K562 (cell line): ENCODE data around the gene CTSD.

Experiments used
- HDAC6 ChIP-seq: IDR thresholded peaks from 2 replicates; pipeline ENCODE4 v1.6.1; 2012; ENCODE audit warnings: low read depth, mild to moderate bottlenecking, control low read depth, inconsistent platforms, low read length, moderate library complexity
- IRF9 ChIP-seq: fragments of 450-650 bp; IDR thresholded peaks from 2 replicates; pipeline ENCODE4 v1.6.1; 2016; ENCODE audit warnings: missing biosample characterization, missing genetic modification characterization
- MAX ChIP-seq: sonication (generic); formaldehyde crosslinking; IDR thresholded peaks from 2 replicates; pipeline ENCODE4 v1.9.0; 2022; ENCODE audit warnings: mild to moderate bottlenecking, missing genetic modification reagents
- NR1H2 ChIP-seq: sonication (generic); formaldehyde crosslinking; IDR thresholded peaks from 2 replicates; pipeline ENCODE4 v1.4.0; 2020; ENCODE audit warnings: mild to moderate bottlenecking, missing genetic modification reagents
- SAFB2 ChIP-seq: fragments of 200-400 bp; formaldehyde crosslinking; IDR thresholded peaks from 2 replicates; pipeline ENCODE4 v1.6.1; 2018; ENCODE audit warnings: borderline replicate concordance, low read length, low read depth, moderate library complexity; ENCODE audit not compliant: severe bottlenecking
- SPI1 ChIP-seq: IDR thresholded peaks from 2 replicates; pipeline ENCODE4 v1.6.1; 2011; ENCODE audit warnings: low read depth, low read length, control low read depth, borderline replicate concordance
- SRF ChIP-seq, 2 experiments: fragments of 250-450, 450-650 bp in 1 of 2; sonication (Bioruptor Pico) in 1 of 2; sonication (generic) in 1 of 2; formaldehyde crosslinking; IDR thresholded peaks; 2 replicates each; pipeline versions ENCODE4 v1.5.0 to v1.5.1; 2020 to 2022; ENCODE audit warnings: mild to moderate bottlenecking in 1 of 2, missing genetic modification reagents in 1 of 2
- U2AF2 ChIP-seq: fragments of 200-400 bp; formaldehyde crosslinking; optimal IDR thresholded peaks from 2 replicates; pipeline ENCODE3; 2017; ENCODE audit warnings: low read depth, mild to moderate bottlenecking, low read length
- ZNF354B ChIP-seq: fragments of 250-450 bp; sonication (Bioruptor Pico); IDR thresholded peaks from 2 replicates; pipeline ENCODE4 v1.4.0; 2020
- TF ChIP-seq, protein P1 (sequence below), 3 experiments: IDR thresholded peaks in 2 of 3; conservative IDR thresholded peaks in 1 of 3; 2 replicates each; pipeline ENCODE4 v1.5.1; 2011 to 2012; ENCODE audit warnings: low read length in 3 of 3, mild to moderate bottlenecking in 3 of 3, control low read depth in 2 of 3, improper control_type of control experiment in 1 of 3, inconsistent platforms in 1 of 3, low read depth in 1 of 3, mixed read lengths in 1 of 3, moderate library complexity in 1 of 3; ENCODE audit not compliant: insufficient read depth in 2 of 3
- TF ChIP-seq, protein P2 (sequence below): conservative IDR thresholded peaks from 2 replicates; pipeline ENCODE4 v1.6.1; 2011; ENCODE audit warnings: low read depth, mild to moderate bottlenecking, low read length; ENCODE audit not compliant: control insufficient read depth
- TF ChIP-seq, protein P3 (sequence below), 2 experiments: IDR thresholded peaks in 1 of 2; conservative IDR thresholded peaks in 1 of 2; 2 replicates each; pipeline ENCODE4 v1.6.1; 2016; ENCODE audit warnings: low read depth in 2 of 2, mild to moderate bottlenecking in 1 of 2, missing compliant biosample characterization in 1 of 2, missing genetic modification characterization in 1 of 2, moderate library complexity in 1 of 2

DNA sequence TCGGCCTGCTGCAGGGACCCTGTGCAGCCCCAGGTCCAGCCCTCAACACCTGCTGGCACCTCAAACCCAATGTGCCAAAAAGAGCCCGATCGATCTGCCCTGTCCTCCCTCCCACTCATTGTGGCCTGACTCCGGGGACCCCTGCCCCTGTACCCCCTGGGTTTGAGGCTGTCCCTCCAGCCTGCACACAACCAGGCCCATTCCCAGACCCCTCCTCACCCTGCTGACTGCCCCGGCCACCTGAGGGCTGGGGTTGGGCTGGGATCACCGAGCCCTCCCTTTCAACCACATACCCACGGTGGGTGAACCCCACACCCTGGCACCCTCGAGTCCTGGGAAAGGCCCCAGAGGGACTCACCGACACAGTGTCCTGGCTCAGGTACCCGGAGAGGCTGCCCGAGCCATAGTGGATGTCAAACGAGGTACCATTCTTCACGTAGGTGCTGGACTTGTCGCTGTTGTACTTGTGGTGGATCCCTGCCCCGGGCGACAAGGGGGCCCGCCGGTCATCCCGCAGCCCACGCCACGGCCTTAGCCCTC, 5.0 kb downstream of the CTSD start:
- TF ChIP-seq, protein P1, sequence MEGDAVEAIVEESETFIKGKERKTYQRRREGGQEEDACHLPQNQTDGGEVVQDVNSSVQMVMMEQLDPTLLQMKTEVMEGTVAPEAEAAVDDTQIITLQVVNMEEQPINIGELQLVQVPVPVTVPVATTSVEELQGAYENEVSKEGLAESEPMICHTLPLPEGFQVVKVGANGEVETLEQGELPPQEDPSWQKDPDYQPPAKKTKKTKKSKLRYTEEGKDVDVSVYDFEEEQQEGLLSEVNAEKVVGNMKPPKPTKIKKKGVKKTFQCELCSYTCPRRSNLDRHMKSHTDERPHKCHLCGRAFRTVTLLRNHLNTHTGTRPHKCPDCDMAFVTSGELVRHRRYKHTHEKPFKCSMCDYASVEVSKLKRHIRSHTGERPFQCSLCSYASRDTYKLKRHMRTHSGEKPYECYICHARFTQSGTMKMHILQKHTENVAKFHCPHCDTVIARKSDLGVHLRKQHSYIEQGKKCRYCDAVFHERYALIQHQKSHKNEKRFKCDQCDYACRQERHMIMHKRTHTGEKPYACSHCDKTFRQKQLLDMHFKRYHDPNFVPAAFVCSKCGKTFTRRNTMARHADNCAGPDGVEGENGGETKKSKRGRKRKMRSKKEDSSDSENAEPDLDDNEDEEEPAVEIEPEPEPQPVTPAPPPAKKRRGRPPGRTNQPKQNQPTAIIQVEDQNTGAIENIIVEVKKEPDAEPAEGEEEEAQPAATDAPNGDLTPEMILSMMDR (IDR thresholded peaks at IDR 0.05 in 2 of 3, conservative IDR thresholded peaks at IDR 0.05 in 1 of 3; ENCODE audit: insufficient read depth in 2 of 3, low read depth in 1 of 3, low read length in 3 of 3) = no peak
- TF ChIP-seq ZNF354B (CRISPR knock-in tag) (no peak), IRF9 (tag) (no peak), HDAC6 (no peak), U2AF2 (no peak), SPI1 (no peak), SAFB2 (no peak), NR1H2 (CRISPR knock-in tag) (no peak), SRF (CRISPR knock-in tag; IDR thresholded peaks at IDR 0.05) (no peak), MAX (no peak)
- TF ChIP-seq, protein P2, sequence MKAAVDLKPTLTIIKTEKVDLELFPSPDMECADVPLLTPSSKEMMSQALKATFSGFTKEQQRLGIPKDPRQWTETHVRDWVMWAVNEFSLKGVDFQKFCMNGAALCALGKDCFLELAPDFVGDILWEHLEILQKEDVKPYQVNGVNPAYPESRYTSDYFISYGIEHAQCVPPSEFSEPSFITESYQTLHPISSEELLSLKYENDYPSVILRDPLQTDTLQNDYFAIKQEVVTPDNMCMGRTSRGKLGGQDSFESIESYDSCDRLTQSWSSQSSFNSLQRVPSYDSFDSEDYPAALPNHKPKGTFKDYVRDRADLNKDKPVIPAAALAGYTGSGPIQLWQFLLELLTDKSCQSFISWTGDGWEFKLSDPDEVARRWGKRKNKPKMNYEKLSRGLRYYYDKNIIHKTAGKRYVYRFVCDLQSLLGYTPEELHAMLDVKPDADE = no peak
- TF ChIP-seq, protein P3, sequence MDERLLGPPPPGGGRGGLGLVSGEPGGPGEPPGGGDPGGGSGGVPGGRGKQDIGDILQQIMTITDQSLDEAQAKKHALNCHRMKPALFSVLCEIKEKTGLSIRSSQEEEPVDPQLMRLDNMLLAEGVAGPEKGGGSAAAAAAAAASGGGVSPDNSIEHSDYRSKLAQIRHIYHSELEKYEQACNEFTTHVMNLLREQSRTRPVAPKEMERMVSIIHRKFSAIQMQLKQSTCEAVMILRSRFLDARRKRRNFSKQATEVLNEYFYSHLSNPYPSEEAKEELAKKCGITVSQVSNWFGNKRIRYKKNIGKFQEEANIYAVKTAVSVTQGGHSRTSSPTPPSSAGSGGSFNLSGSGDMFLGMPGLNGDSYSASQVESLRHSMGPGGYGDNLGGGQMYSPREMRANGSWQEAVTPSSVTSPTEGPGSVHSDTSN (CRISPR knock-in tag; IDR thresholded peaks at IDR 0.05; ENCODE audit: low read depth) = no peak
- TF ChIP-seq, protein P3 (tag; conservative IDR thresholded peaks at IDR 0.05; ENCODE audit: low read depth) = no peak
